GM08714 (cell line): Measurements from ENCODE around the gene ZGLP1.
"Not testable (repeated sequence)": the region's sequence is repeated elsewhere in the genome, so short reads cannot be mapped to it uniquely, and the experiment has no call there.

Experiments used
- H3K4me3 ChIP-seq: fragments of 200-500 bp; sonication (Bioruptor generic); 2 replicates; pipeline ENCODE4 v1.5.1; 2014; ENCODE audit warnings: mild to moderate bottlenecking, low read length, inconsistent platforms
- ZNF274 ChIP-seq: IDR thresholded peaks from 2 replicates; pipeline ENCODE4 v1.6.1; 2012; ENCODE audit warnings: mild to moderate bottlenecking, low read depth, low read length

Gene ZGLP1

DNA sequence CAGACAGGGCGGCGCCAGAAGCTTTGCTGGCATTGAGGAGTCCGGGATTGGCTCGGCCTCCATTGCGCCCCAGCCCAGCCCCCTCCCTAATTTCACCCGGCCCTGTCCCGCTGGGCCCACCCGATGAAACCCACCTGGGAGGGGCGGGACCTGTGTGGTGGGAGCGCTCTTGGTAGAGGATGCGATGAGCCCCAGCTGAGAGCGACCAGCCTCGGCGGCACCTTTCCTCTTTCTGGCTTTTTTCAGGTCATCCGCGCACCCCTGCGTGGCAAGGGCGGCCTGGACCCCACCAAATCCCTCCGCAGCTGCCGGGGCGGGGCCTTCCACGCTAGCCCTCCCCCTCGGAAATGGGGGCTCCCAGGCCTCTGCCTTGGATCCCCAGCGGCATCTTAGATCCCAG is at the start of gene ZGLP1:
Gene ZGLP1, minus strand, starts transcription at position 393 of the 400 bp plus-strand sequence.
- TF ChIP-seq ZNF274: no peak

DNA sequence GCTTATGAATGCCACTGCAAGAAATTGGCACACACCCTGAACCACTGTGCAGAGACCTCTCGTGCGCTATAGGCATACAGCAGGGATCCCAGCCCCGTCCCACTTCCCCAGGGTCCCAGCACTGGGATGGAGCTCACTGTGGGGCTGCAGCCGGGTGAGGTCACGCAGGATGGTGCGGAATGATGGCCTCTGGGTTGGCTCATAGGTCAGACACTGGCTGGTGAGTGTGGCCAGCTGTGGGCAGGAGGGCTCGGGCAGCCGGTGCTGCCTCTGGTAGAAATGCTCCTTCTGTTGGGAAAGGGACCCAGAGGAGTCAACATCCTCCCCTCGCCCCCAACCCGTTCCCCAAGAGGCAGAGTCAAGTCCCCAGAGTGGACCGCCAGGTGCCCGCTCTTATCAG is 46.8 kb upstream of the ZGLP1 start:
- TF ChIP-seq ZNF274: no peak
- no peak overlapping the region for H3K4me3 ChIP-seq

More for the DNA sequence above, at the start of gene ZGLP1:
- H3K4me3 ChIP-seq: no peak within 1 kb of the TSS

DNA sequence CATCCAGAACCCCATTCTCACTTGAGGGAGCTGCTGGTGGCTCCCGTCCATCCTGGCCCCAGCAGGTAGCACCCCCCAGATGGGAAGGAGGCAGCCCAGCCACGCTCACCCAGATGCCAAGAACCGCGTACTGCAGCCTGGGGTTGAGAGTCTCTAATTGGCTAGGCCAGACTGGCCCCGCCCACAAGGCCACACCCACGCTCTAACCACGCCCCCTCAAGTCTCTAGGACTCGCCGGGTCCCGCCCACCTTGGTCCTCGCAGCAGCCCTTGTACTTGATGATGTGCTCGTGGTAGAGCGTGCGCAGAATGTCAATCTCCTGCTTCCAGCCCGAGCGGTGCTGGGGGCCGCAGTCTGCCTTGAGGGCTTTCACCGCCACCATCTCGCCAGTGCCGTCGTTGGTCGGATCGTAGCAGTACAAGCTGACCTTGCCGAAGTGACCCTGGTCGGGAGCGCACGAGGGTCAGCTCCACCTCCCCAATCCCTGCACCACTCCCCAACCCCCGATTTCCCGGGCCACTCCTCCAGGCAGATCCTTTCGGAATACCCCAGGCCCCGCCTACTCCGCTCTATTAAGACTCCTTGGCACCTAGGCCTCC is 44.3 kb upstream of the ZGLP1 start:
- no peak overlapping the region for H3K4me3 ChIP-seq
- TF ChIP-seq ZNF274: no peak

DNA sequence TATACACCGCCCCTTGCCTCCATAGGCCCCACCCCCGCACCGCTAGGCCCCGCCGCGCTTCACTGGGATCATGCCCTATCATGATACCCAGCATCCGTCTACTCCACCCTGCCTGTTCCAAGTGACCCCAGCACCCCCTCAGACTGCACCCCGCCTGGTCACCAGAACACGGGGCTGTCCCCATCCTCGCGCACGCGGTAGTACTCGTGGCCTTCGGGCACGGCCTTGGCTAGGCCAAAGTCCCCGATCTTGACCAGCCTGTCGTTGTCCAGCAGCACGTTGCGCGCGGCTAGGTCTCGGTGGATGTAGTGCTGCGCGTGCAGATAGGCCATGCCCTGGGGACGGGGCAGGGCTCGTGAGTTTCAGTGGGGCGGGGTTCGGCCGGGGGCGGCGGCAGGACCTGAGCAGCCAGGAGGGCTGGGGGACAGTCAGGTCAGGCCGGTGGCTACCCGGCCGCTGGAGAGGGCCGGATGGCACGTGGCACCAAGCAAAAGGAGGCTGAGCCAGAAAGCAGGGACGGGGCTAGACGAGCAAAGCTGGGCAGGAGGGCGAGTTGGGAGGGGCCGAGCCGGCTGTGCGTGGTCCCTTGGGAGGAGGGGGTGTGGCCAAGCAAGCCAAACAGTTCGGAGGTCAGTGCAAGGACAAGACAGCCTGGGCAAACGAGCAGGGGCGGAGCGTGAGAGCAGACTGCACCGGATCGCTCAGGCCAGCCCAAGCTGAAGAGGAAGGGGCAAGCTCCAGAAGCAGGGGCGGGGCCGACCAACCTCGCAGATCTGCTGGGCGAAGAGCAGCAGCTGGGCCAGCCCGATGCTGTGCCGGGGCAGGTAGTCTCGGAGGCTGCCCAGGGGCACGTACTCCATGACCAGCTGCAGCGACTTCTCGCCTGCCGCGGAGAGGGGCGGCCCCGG is 43.4 kb upstream of the ZGLP1 start:
- TF ChIP-seq ZNF274: no peak
- H3K4me3 ChIP-seq: no peak overlapping the region

DNA sequence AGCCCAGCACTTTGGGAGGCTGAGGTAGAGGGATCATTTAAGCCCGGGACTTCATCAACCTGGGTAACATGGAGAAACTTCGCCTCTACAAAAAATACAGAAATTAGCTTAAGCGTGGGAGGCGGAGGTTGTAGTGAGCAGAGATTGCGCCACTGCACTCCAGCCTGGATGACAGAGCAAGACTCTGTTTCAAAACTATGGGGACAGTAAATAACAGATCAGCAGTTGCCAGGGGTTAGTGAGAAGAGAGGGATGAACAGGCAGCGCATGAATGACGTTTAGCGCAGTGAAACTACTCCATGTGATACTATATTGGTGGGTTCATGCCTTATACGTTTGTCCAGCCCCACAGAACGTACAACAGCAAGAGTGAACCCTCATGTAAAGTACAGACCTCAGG is 36.9 kb upstream of the ZGLP1 start:
- H3K4me3 ChIP-seq: no peak overlapping the region
- no peak for TF ChIP-seq ZNF274

DNA sequence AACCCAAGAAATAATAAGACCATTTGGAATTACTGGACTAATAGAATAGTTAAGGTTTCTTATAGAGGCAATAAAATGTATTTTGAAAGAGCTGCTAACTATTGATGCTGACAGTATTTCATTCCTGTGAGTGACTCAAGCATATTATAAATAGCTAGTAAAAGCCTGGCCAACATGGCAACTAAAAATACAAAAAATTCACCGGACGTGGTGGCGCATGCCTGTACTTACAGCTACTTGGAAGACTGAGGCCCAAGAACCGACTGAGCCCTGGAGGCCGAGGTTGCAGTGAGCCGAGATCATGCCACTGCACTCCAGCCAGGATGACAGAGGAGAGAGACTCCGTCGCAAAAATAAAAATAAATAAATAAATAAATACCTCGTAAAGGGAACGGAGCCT is 35.2 kb upstream of the ZGLP1 start:
- H3K4me3 ChIP-seq: no peak overlapping the region
- TF ChIP-seq ZNF274: no peak

DNA sequence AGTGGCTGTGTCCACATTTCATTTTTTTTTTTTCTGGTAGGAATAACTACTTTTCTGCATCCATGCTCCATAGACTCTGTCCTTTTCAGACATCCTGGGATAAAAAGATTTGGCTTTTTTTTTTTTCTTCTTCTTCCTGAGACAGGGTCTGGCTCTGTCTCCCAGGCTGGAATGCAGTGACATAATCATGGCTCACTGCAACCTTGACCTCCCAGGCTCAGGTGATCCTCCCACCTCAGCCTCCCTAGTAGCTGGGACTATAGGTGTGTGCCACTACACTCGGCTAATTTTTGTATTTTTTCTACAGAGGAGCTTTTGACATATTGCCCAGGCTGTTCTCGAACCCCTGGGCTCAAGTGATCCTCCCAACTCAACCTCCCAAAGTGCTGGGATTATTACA is 33.9 kb upstream of the ZGLP1 start:
- H3K4me3 ChIP-seq: no peak overlapping the region
- no peak for TF ChIP-seq ZNF274

DNA sequence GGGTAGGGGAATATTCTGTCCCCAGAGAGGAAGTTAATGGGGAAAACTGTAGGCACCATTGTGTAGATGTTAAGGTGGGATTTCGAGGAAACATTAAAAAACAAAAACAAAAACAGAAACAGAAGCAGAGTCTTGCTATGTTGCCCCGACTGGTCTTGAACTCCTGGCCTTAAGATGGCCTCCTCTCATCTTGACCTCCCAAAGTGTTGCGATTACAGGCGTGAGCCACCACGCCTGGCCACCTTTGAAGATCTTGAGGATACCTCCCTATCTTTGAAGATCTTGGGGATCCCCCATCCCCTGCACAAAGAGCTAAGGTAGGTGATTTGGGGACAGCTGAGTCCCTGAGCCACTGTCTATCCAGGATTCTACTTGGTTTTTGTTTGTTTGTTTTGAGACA is 30.4 kb upstream of the ZGLP1 start:
- TF ChIP-seq ZNF274: no peak
- peak overlapping the region; percentile 61; the same call in 1 of the 2 replicates for H3K4me3 ChIP-seq

DNA sequence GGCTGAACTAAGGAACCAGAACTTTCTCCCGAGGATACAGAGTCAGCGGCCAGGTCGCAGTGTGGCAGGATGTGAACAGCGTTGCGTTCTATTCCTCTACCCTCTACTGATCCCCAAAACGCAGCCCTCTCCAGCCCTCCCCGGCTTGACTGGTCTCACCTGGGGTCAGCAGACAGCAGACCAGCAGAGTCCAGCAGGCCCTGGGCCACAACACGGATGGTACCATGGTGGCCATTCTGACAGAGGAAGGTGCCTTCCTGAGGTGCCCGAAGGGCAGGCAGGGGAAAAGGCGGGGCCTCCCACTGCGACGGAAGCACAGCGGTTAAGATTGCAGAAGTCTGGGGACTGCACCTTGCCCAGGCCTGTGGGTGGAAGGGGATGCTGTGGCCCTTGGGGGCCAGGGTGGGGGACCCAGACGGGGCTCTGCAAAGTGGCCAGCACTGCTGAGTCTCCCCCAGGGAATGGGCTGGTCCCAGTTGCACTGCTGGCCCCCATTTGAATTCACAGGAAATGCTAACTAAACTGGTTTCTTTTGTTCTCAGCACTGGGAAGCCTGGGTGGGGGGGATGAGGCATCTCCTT is 29.9 kb upstream of the ZGLP1 start, which contains the start of gene ICAM3:
Gene ICAM3, minus strand, starts transcription at position 245 of the 581 bp plus-strand sequence. Its CDS starts 10 bp downstream, at position 235.
- H3K4me3 ChIP-seq: peak within 1 kb of the TSS; percentile 61; the same call in 1 of the 2 replicates
- TF ChIP-seq ZNF274: no peak

DNA sequence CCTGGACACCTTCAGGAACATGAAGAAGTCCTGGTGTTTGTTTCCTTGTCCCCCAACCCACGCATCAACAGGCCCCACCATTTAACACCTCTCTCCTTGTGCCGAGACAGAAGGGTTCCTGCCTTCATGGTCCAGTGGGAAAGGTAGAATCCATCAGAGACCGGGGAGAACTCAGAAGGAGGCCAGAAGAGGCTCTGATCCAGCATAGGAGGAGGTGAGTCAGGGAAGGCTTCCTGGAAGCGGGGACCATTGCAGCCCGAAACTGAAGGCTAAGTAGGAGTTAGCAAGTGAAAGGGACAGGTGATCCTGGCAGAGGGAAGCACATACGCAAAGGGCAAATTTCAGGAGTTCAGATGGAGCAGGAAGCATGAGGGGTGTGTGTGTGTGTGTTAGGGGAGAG is 29.3 kb upstream of the ZGLP1 start:
- no peak for TF ChIP-seq ZNF274
- H3K4me3 ChIP-seq: peak overlapping the region; percentile 61; the same call in 1 of the 2 replicates

DNA sequence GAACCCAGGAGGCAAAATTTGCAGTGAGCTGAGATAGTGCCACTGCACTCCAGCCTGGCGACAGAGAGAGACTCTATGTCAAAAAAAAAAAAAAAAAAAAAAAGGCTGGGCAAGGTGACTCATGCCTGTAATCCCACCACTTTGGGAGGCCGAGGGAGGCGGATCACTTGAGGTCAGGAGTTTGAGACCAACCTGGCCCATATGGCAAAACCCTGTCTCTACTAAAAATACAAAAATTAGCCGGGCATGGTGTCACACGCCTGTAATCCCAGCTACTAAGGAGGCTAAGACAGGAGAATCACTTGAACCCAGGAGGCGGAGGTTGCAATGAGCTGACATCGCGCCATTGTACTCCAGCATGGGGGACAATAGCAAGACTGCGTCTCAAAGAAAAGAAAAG is 27.1 kb upstream of the ZGLP1 start:
- H3K4me3 ChIP-seq: not testable (repeated sequence)

DNA sequence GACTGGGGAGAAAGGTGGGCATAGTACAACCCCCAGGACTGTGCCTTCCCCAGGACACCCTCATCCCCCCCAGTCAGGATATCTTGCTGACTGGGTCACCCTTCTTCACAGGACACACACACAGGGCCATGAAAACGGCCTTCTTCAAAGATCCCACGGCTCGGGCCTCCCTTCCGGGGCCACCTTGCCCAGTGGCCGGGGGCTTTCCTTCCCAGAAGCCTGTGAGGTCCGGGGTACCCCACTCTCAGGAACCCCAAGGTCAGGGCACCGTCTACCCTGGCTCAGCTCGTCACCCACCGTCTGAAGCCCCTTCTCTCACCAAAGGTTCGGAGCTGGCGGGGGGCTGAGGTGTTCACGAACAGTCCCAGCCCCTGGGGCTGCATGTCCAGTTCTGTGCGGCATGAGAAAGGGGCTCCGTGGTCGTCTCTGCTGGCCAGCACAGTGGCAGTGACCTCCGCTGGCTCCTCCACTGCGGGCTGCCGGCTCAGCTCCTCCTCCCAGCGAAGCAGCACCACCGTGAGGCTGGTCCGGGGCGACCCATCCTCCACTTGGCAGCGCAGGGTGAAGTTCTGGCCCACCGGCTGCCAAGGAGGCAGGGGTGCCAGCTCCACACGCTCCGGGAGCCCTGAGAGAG is 25.9 kb upstream of the ZGLP1 start:
- no peak for TF ChIP-seq ZNF274
- no peak overlapping the region for H3K4me3 ChIP-seq

DNA sequence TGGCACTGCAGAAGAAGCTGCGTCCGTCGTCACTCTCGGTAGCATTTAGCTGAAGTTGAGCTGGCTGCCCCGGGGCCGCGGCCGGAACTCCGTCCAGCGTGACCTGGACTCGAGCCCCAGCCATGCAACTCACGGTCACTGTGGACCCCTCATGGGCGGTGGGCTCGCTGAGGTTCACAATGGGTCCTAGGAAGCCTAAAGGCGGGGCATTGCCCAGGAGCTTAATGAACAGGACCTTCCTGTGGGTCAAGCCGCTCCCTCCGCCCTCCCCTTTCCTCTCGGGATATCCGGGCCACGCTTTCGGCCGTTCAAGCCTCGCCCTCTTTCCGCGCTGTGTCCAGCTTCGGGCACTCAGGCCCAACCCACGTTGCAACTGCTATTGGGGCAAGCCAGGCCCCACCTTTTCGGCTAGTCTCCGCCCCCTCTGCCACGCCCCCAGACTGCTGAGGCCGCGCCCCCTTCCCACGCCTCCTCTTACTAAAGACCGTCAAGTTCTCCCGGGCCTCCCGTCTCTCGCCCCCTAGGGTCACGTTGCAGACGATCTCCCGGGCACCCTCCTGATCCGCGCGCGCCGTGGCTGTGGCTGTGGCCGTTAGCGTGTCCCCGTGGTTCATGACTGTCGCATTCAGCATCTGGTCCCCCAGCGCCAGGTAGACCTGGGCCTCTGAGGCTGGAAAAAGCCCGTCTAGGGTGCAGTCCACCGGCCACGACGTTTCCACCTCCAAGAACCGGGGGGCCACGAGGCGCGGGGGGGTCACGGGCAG is 25.2 kb upstream of the ZGLP1 start:
- TF ChIP-seq ZNF274: no peak
- H3K4me3 ChIP-seq: no peak overlapping the region
